ENCODE data around the gene PIK3AP1.
"Not testable (repeated sequence)": the region's sequence is repeated elsewhere in the genome, so short reads cannot be mapped to it uniquely, and the experiment has no call there.

The PIK3AP1 gene

DNA sequence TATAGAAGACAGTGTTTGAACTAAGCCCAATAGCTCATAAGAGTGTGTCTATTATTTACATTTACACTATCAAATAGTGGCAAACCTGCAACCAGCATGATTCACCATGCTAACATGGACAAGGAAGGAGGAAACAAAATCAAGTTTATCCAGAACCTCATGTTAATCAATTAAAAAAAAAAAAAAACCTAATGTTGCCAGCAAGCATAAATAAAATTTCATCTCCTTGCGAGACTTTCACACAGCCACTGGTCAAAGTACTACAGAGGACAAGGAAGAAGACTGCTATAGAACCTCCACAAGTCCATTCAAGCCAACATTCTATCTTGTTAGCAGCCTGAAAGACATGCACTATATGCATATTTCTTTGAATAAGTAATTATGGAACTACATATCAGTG, 143.2 kb downstream of the PIK3AP1 start:
- DNase-seq (ENCODE audit: low spot score) = no peak

DNA sequence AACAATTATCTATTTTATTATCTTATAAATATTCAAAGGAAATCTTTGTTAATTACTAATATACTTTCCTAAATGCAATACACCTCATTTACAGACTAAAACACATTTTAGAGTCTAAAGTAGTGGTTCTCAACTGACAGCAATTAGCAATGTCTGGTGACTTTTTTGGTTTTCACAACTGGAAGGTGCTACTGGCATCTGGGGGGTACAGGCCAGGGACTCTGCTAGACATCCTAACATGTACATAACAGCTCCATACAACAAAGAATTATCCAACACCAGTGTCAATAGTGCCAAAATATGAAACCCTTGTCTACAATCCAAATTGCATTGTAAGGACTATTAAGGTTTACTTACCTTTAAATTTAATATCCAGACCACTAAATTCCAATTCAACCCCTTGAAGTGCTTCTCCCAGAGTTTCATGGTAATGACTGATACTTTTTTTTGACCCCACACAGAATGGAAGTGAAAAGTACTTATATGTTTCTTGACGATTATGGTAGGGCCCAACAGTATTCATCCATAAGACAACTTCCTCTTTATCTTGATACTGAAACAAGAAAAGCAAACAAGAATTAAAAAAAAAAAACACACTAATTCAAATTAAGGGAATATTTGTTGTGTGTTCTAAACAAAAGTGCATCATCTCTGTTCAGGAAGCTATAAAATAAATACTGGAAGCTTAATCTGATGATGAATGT, 143.9 kb downstream of the PIK3AP1 start:
- DNase-seq (ENCODE audit: low spot score) = no peak

GRCh38 chr10:96574564-96574963, 145.8 kb downstream of the PIK3AP1 start:
- not testable (repeated sequence) for DNase-seq (ENCODE audit: low spot score)

- DNase-seq (ENCODE audit: low spot score) = no peak
Measured at GRCh38 chr10:96573036-96573435, 147.3 kb downstream of the PIK3AP1 start.

DNA sequence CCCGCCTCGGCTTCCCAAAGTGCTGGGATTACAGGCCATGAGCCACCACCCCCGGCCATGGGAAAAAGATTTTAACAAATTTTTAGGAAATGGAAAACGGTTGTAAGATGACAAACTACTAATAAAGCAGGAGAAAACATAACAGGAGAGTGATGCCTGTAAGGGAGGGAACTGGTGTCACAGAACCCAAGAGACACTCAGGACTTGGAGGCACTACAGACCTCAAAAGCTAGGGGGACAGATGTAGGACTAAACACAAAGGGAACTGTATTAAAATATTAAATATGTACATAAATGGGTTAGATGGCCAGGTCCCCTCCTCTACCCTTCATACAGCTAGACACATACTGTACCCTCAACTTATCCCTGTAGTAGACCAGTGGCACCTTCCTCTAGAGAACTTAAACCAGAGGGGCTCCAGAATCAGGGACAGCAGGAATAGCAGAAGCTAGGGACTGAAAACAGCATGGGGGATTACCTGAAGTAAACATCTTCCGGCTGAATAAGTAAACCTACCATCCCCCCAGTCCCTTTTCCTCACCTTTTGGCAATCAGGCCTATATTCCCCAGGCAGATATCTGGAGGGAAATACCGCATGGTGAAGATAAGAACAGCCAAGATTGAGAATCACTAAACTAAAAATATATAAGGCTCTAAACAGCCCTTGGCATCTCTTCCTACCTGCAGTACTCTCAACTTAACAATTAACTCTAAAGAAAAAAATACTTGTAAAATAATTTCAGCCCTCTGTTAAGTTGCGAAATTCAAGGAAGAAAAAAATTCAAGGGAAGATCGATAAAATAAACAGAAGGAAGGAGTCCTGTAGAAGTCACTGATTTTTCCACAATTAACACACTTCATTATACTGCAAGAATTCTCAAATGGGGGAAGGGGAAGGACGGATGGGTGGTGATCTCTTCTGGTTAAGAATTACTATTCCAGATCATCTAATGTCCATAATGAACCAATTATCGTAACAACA, 149.0 kb downstream of the PIK3AP1 start:
- peak; percentile 33 for DNase-seq (ENCODE audit: low spot score)

- no peak for DNase-seq (ENCODE audit: low spot score)
Measured at GRCh38 chr10:96570511-96570910, 149.8 kb downstream of the PIK3AP1 start.

- no peak for DNase-seq (ENCODE audit: low spot score)
Measured at GRCh38 chr10:96568402-96568801, 151.9 kb downstream of the PIK3AP1 start.

DNA sequence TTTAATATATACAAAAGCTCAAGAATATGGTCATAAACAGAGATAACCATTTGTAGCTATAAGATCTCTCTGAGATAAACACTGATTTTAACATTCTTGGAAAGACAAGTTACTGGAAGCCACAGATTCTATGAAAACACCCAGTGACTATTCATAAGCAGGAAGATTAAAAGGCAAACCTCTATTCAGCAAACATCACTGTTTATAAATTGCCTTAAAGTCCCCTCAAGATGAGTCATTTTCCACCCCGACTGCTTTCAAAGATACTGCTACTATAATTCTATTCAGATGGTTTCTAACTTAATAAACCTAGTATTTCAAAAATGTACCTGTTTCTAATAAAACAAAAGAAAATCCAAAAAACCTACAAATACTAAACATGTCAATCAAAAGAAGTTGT, 154.5 kb downstream of the PIK3AP1 start:
- DNase-seq (ENCODE audit: low spot score) = no peak

GRCh38 chr10:96560966-96561887, 159.1 kb downstream of the PIK3AP1 start:
- DNase-seq (ENCODE audit: low spot score) = no peak

- DNase-seq (ENCODE audit: low spot score) = no peak
Measured at GRCh38 chr10:96560489-96560888, 159.8 kb downstream of the PIK3AP1 start.

DNA sequence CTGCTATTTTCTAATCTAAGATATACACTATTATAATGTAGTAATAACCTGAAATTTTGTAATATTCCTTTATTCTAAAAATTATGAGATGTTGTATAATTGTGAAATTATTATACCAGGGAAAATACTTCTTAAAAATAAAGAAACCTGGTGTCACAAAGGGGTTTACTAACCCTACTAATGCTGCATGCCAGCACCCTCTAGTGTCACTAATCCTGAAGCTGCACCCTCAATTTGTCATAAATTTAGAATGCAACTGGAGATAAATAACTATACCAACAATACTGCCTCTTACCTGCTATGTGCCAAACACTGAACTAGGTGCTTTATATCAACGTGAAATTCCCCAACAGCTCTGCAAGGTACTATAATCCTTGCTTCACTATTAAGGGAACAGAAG, 164.3 kb downstream of the PIK3AP1 start:
- peak; percentile 21 for DNase-seq (ENCODE audit: low spot score)

DNA sequence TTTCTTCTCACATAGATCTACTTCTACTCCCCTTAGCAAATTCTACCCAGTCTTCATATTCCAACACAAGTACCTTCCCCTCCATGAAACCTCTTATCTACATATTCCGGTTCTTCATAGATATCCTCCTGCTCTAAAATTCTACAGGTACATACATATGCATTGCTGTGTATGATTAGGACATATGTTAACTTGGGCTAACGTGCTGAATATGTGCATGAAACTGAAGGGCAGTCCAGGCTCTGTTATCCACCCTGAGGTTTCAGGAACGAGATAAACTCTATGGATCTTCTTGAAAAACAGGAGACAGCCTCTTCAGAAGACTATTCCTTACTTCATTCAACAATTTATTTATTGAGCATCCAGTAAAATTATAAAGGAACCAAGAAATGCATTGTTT, 165.0 kb downstream of the PIK3AP1 start:
- DNase-seq (ENCODE audit: low spot score) = no peak

GRCh38 chr10:96548589-96548988, 171.7 kb downstream of the PIK3AP1 start:
- DNase-seq (ENCODE audit: low spot score) = no peak

GRCh38 chr10:96545558-96545957, 174.8 kb downstream of the PIK3AP1 start:
- not testable (repeated sequence) for DNase-seq (ENCODE audit: low spot score)
